GM19395 (cell line): ENCODE measurements around the gene C2CD4A.

Experiments used
- ATAC-seq: cut with Tn5 transposase; IDR thresholded peaks from one replicate; pipeline ENCODE4 v1.9.1; 2021; ENCODE audit warnings: mild to moderate bottlenecking, moderate library complexity; ENCODE audit not compliant: unreplicated experiment

Gene C2CD4A

DNA sequence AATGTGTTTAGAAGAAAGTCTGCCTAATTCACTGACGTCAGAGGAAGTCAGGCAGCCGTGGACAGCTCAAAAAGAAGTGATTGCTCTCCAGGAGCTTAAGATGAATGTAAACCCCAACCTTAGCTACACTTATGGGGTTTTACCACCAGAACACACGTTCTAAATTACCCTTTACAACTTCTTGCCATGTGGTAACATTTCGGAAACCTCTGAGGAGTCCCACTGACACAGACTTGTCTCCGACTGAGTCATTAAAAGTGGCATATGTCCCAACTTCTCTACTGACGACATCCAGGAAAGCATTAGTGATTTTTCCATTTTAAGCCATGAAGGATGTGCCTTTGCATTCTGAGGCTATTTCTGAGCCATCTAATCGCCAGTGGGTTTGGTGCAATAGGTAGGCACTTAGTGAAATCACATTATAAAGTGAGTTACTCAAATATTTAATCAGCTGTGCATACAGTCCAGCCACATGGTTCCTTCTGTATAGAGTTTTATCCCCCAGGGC is 32.4 kb downstream of the C2CD4A start:
- no peak for ATAC-seq

GRCh38 chr15:62103431-62103830 is 36.7 kb downstream of the C2CD4A start:
- ATAC-seq, result no peak

GRCh38 chr15:62104401-62104800 is 37.6 kb downstream of the C2CD4A start:
- no peak for ATAC-seq

- no peak for ATAC-seq
These were observed 38.1 kb downstream of the C2CD4A start for GRCh38 chr15:62104846-62105245.

GRCh38 chr15:62105266-62105665 is 38.5 kb downstream of the C2CD4A start:
- no peak for ATAC-seq

GRCh38 chr15:62106096-62106495 is 39.3 kb downstream of the C2CD4A start:
- ATAC-seq, result no peak

DNA sequence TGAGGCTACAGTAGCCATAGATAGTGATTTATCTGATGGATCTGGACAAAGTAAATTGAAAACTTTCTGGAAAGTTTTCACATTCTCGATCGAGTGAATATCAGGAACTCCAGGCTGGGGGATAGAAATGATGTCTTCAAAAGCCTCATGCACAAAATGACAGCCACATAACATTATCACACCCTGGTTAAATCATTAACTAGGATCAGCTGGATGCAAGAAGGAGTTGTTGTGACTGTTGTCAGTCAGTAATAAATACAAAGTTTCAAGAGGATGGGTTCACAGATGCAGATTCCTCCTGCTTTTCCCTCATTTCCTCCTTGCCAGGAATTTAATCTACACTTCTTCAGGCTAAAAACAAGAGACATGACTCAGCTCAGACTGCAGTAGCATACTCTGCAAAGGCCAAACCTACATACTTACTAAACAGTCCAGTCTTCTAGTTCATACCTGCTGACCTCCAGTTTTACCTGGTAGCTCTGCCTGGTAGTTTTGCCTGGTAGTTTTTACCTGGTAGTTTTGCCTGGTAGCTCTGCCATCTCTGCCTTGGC is 40.9 kb downstream of the C2CD4A start:
- ATAC-seq, result no peak

DNA sequence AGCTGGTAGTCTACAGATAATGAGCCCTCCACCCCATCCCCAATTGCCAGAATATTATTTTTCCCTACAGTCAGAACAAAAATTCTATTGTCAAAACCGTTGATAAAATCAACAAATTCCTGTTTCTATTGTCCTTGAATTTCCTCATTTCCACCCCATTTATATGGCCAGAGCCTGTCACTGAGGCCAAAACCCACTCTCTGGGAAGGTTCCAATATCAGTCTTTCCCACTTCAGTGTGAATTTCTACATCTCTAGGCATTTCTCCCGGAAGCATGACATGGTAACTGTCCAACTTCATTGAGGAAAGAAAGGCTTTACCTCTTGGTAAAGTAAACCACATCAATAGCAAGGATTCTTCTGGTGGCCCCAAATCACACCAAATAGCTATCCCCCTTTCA is 41.6 kb downstream of the C2CD4A start:
- ATAC-seq, result no peak

DNA sequence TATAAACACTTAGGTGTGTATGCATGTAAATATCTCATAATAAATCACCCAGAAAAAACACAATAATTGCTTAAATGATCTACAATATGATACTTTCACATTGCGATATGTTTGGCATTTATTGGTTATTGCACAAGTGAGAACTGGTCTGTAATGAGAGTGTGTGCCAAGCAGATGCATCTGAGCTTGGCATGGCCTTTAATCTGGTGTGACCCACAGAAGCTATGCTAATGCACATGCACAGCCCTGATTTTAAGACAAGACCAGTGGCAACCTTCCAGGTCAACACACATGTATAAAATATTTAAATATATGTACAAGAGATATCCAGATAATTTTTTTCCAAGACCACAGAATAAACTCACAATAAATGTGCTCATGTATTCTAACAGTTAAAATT is 42.7 kb downstream of the C2CD4A start:
- ATAC-seq, result no peak

GRCh38 chr15:62109982-62110851 is 43.4 kb downstream of the C2CD4A start:
- ATAC-seq, result no peak

- no peak for ATAC-seq
These were observed 45.3 kb downstream of the C2CD4A start for GRCh38 chr15:62112081-62112480.

GRCh38 chr15:62112616-62113593 is 46.1 kb downstream of the C2CD4A start:
- no peak for ATAC-seq

GRCh38 chr15:62115847-62116246 is 49.1 kb downstream of the C2CD4A start:
- no peak for ATAC-seq

DNA sequence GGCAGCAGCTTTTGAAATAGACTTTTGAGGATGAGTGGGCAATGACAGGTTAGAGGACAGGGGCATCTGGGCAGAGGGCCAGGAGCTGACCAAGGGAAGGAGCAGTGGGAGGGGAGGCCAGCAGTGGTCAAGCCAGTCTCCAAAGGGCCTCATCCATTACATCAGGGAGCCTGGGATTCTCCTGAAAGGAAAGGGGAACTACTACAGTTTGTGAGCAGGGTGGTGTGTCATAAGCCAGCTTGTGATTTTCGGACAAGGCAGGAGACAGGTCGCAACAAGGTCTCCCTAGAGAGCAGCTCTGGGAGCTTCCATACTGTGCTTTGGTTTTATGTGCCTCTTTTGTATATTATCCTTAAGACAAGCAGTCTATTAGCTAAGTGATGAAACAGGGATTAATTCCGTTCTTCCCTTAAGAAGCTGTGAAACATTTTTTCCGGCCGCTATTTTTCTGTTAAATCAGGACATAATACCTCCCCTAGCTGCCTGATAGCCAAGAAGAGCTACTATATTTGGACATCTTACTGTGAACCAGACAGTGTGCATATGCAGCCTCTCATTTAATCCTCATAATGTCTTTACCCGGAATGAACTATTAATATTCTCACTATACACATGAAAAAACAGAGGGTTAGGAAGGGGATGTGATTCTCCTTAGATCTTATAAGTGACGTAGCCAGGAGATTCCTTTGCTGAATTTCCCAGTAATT is 51.9 kb downstream of the C2CD4A start:
- ATAC-seq, result no peak

GRCh38 chr15:62119227-62119864 is 52.6 kb downstream of the C2CD4A start:
- ATAC-seq, result no peak

- no peak for ATAC-seq
These were observed 53.1 kb downstream of the C2CD4A start for GRCh38 chr15:62119874-62120273.
